Esophagus (tissue), 2 donors: Measurements from ENCODE around the gene GLI2. TPM values are rescaled to one million over a fixed set of nuclear protein-coding genes. Genes with fewer than 3 reads are reported as not detected.

Source experiments
- H3K27ac ChIP-seq, 2 donors: one replicate each; pipeline ENCODE4 v1.5.1; 2013; ENCODE audit warnings: low read depth in 2 of 2, mild to moderate bottlenecking in 2 of 2, inconsistent platforms in 1 of 2, low read length in 1 of 2, moderate library complexity in 1 of 2
- H3K27me3 ChIP-seq, 2 donors: one replicate each; pipeline ENCODE4 v1.6.1; 2013; ENCODE audit warnings: low read length in 2 of 2, control low read depth in 1 of 2, mild to moderate bottlenecking in 1 of 2; ENCODE audit not compliant: insufficient read depth in 2 of 2, control insufficient read depth in 1 of 2
- H3K36me3 ChIP-seq, 2 donors: one replicate each; pipeline ENCODE4 v1.6.1; 2013; ENCODE audit warnings: low read length in 1 of 2; ENCODE audit not compliant: control insufficient read depth in 2 of 2, insufficient read depth in 2 of 2
- H3K4me1 ChIP-seq, 2 donors: one replicate each; pipeline ENCODE4 v1.6.1; 2013; ENCODE audit warnings: low read length in 1 of 2; ENCODE audit not compliant: control insufficient read depth in 2 of 2, insufficient read depth in 2 of 2
- H3K4me3 ChIP-seq, 2 donors: one replicate each; pipeline ENCODE4 v1.5.1; 2013; ENCODE audit warnings: low read length in 2 of 2, mild to moderate bottlenecking in 2 of 2, low read depth in 1 of 2, moderate library complexity in 1 of 2
- H3K9me3 ChIP-seq, 2 donors: one replicate each; pipeline ENCODE4 v1.6.1; 2013; ENCODE audit warnings: mild to moderate bottlenecking in 2 of 2, low read depth in 1 of 2, low read length in 1 of 2, moderate library complexity in 1 of 2; ENCODE audit not compliant: control insufficient read depth in 2 of 2, insufficient read depth in 1 of 2
- WGBS, 2 donors: extraction: QIAGEN DNeasy Blood & Tissue Kit; methylation state at CpG; one replicate each; pipeline ENCODE4 v1.1.7; 2013; 5-methylcytosine and 5-hydroxymethylcytosine counted together
- polyA plus RNA-seq, 2 donors: library from polyadenylated mRNA; stranded (reverse); fragments of 200-250 nt; gene quantifications; one replicate each; pipeline ENCODE4 v1.2.3, GENCODE V29; 2013
- donor health status: healthy with polysubstance abuse.
- donor health status: Bipolar disorder and iron deficiency.

Gene GLI2
- polyA plus RNA-seq, 2 donors = 0.31 to 0.35 TPM

- no peak overlapping the region for H3K27ac ChIP-seq
- H3K4me1 ChIP-seq = no peaks in the 10 kb centered on the region
- H3K27me3 ChIP-seq = peaks cover 0 to 2% of the 10 kb centered on the region in 2 donors
- no peaks in the 10 kb centered on the region for H3K9me3 ChIP-seq
- no peak overlapping the region for H3K4me3 ChIP-seq
- H3K36me3 ChIP-seq = no peaks in the 10 kb centered on the region
- 73 to 81% methylated on average over 3 of the region's 3 CpGs for whole genome bisulfite sequencing, 2 donors
Observed at GRCh38 chr2:120699292-120699691, 36.4 kb upstream of the GLI2 start.

- WGBS, 2 donors = 88 to 90% methylated on average over 4 of the region's 4 CpGs
- Histone ChIP-seq H3K36me3 (no peaks in the 10 kb centered on the region), H3K27me3 (no peaks in the 10 kb centered on the region), H3K4me3 (no peak overlapping the region), H3K9me3 (no peaks in the 10 kb centered on the region), H3K27ac (no peak overlapping the region), H3K4me1 (no peaks in the 10 kb centered on the region)
Observed at GRCh38 chr2:120700659-120701058, 35.0 kb upstream of the GLI2 start.

- Histone ChIP-seq H3K27ac (no peak overlapping the region), H3K27me3 (no peaks in the 10 kb centered on the region), H3K4me1 (no peaks in the 10 kb centered on the region), H3K4me3 (no peak overlapping the region), H3K9me3 (no peaks in the 10 kb centered on the region), H3K36me3 (no peaks in the 10 kb centered on the region)
- WGBS, 2 donors = 80 to 81% methylated on average over 7 of the region's 7 CpGs
Observed at GRCh38 chr2:120701096-120701495, 34.6 kb upstream of the GLI2 start.

GRCh38 chr2:120701499-120701898 is 34.2 kb upstream of the GLI2 start:
- no peaks in the 10 kb centered on the region for H3K36me3 ChIP-seq
- H3K27ac ChIP-seq = no peak overlapping the region
- no peak overlapping the region for H3K4me3 ChIP-seq
- 77 to 84% methylated on average over 3 of the region's 3 CpGs for WGBS, 2 donors
- H3K27me3 ChIP-seq = no peaks in the 10 kb centered on the region
- H3K4me1 ChIP-seq = no peaks in the 10 kb centered on the region
- H3K9me3 ChIP-seq = no peaks in the 10 kb centered on the region

GRCh38 chr2:120702061-120702460 is 33.6 kb upstream of the GLI2 start:
- WGBS, 2 donors = 49 to 57% methylated on average over 7 of the region's 7 CpGs

GRCh38 chr2:120702801-120703200 is 32.9 kb upstream of the GLI2 start:
- Histone ChIP-seq H3K36me3 (no peaks in the 10 kb centered on the region), H3K27ac (no peak overlapping the region), H3K4me3 (no peak overlapping the region), H3K9me3 (no peaks in the 10 kb centered on the region), H3K4me1 (no peaks in the 10 kb centered on the region), H3K27me3 (no peaks in the 10 kb centered on the region)
- 85 to 87% methylated on average over 13 of the region's 13 CpGs for WGBS, 2 donors

More at GRCh38 chr2:120702061-120702460, 33.6 kb upstream of the GLI2 start:
- no peak overlapping the region for H3K4me3 ChIP-seq
- no peaks in the 10 kb centered on the region for H3K9me3 ChIP-seq
- no peak overlapping the region for H3K27ac ChIP-seq
- H3K4me1 ChIP-seq = no peaks in the 10 kb centered on the region
- H3K36me3 ChIP-seq = no peaks in the 10 kb centered on the region
- no peaks in the 10 kb centered on the region for H3K27me3 ChIP-seq

- no peak overlapping the region for H3K4me3 ChIP-seq
Observed at GRCh38 chr2:120703330-120703994, 32.2 kb upstream of the GLI2 start.

GRCh38 chr2:120704696-120705095 is 31.0 kb upstream of the GLI2 start:
- Histone ChIP-seq H3K27ac (no peak overlapping the region), H3K36me3 (no peaks in the 10 kb centered on the region), H3K4me1 (no peaks in the 10 kb centered on the region), H3K27me3 (no peaks in the 10 kb centered on the region), H3K9me3 (no peaks in the 10 kb centered on the region), H3K4me3 (no peak overlapping the region)
- WGBS, 2 donors = 61 to 71% methylated on average over 2 of the region's 2 CpGs

More at GRCh38 chr2:120703330-120703994, 32.2 kb upstream of the GLI2 start:
- H3K27me3 ChIP-seq = no peaks in the 10 kb centered on the region
- no peaks in the 10 kb centered on the region for H3K4me1 ChIP-seq
- H3K27ac ChIP-seq = no peak overlapping the region
- H3K36me3 ChIP-seq = no peaks in the 10 kb centered on the region
- WGBS, 2 donors = 85 to 91% methylated on average over 4 of the region's 4 CpGs
- H3K9me3 ChIP-seq = no peaks in the 10 kb centered on the region

GRCh38 chr2:120707816-120708215 is 27.9 kb upstream of the GLI2 start:
- no peaks in the 10 kb centered on the region for H3K27me3 ChIP-seq
- 84 to 94% methylated on average over 3 of the region's 3 CpGs for WGBS, 2 donors
- H3K4me3 ChIP-seq = no peak overlapping the region
- no peaks in the 10 kb centered on the region for H3K4me1 ChIP-seq
- no peak overlapping the region for H3K27ac ChIP-seq
- no peaks in the 10 kb centered on the region for H3K36me3 ChIP-seq
- H3K9me3 ChIP-seq = no peaks in the 10 kb centered on the region

- no peak overlapping the region for H3K27ac ChIP-seq
- no peaks in the 10 kb centered on the region for H3K27me3 ChIP-seq
- H3K9me3 ChIP-seq = no peaks in the 10 kb centered on the region
- H3K4me3 ChIP-seq = no peak overlapping the region
- no peaks in the 10 kb centered on the region for H3K4me1 ChIP-seq
- H3K36me3 ChIP-seq = no peaks in the 10 kb centered on the region
- WGBS, 2 donors = 74 to 75% methylated on average over 14 of the region's 14 CpGs
Observed at GRCh38 chr2:120708944-120709607, 26.6 kb upstream of the GLI2 start.
